GM19239 (cell line): ENCODE results near the gene CFAP161.
"Not testable (repeated sequence)": the region's sequence is repeated elsewhere in the genome, so short reads cannot be mapped to it uniquely, and the experiment has no call there.

Experiments
- DNase-seq: peaks from one replicate; pipeline ENCODE4 v3.0.0; 2011; ENCODE audit warnings: low spot score; ENCODE audit not compliant: insufficient read length
- FAIRE-seq: peaks from 2 replicates; lab custom pipeline; 2011; peaks lifted over from hg19 to GRCh38; lab: Jason Lieb, UNC

Gene CFAP161

GRCh38 chr15:81105545-81105944 is 28.5 kb upstream of the CFAP161 start:
- no peak for FAIRE-seq

DNA sequence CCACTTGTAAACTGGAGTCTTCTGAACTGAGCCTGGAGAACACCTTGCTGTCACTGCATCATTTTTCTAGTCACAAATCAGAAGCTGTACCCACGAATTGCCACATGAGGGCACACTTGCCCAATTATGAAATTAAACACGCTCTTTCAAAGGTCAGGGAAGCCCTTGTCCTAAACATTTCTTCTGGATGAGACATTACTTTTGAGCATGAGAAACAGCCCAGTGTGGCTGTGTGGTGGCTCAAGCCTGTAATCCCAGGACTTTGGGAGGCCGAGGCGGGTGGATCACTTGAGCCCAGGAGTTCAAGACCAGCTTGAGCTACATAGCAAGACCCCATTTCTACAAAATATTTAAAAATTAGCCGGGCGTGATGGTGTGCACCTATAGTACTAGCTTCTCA is 27.5 kb upstream of the CFAP161 start:
- FAIRE-seq: peak; percentile 86
- peak; percentile 27 for DNase-seq

More at GRCh38 chr15:81105545-81105944, 28.5 kb upstream of the CFAP161 start:
- DNase-seq: no peak

GRCh38 chr15:81107889-81108288 is 26.2 kb upstream of the CFAP161 start:
- DNase-seq (no peak), FAIRE-seq (no peak)

GRCh38 chr15:81108427-81108826 is 25.6 kb upstream of the CFAP161 start:
- no peak for FAIRE-seq
- no peak for DNase-seq

DNA sequence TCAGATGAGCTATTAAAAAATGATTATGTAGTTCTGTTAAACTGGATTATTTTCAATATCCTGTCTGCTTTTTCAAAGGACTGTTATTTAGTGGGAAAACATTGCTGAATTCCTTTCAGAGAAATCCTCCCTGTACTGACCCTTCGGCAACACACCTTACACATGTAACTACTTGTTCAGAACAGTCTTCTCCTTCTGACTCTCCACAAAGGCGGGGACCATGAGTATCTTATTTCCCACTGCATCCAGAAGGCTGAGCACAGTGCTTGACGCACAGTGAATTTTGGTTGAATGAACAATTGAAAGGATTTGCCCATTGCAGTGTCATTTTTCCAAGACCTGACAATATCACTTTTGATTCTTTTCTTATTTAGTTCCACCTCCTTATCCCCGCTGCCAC is 23.1 kb upstream of the CFAP161 start:
- DNase-seq: no peak
- FAIRE-seq: no peak

DNA sequence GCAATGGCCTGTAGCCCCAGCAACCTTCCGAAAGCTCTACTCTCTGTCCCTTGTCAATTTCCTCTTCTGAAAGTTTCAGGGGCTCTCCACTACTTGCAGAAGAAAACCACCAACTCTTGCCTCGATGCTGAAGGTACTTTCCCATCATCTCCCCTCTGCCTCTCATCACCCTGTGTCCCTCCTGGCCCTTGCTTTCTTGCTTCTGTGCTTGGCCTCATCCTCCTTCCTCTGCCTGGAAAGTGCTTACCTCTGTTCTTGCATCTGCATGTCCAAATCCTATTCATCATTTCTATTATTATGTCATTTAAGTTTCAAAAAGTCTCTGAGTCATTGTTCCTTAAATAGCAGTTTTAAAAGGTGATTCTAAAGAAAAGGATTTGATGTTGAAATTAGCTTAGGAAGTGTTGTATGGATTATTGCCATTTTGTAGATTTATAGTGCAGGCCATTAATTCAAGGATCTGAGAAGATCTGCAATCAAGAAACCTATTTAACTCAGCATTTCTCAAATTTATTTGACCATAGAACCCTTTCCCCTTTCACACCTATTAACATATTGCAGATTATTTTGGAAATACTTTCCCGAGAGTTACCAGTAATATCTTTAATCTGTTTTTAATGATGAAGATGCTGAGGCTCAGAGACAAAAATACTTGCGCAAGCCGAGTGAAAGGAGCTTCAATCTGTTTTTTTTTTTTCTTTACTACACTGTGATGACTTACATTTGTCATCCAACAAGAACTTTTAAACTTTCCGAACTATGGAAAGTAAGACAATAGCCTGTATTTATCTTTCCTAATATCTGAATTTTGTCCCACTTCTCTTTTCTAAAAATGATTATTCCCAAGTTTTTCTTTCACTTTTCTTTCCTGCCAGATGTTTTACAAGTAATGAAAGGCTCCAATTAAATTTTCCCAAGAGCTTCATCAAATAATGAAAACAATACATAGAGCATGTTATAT is 22.3 kb upstream of the CFAP161 start:
- DNase-seq: peak; percentile 35
- peak; percentile 74 for FAIRE-seq

GRCh38 chr15:81113204-81113657 is 20.8 kb upstream of the CFAP161 start:
- FAIRE-seq: no peak
- no peak for DNase-seq

DNA sequence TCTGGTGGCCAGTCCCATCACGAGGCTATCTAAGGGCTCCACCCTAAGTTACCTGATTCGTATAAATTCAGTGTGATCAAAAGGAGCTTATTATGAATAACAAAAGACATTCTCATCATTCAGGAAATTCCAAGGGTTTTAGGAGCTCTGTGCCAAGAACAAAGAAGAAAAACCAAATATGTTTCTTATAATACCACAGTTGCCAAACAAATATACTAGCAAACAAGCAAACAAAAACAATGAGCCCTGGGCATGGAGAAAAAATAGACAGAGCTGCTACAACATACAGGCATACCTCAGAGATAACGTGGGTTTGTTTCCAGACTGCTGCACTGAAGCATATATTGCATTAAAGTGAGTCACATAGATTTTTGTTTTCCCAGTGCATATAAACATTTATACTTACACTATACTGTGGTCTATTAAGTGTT is 20.2 kb upstream of the CFAP161 start:
- FAIRE-seq: no peak
- DNase-seq: no peak

GRCh38 chr15:81115054-81115939 is 18.8 kb upstream of the CFAP161 start:
- no peak for DNase-seq
- no peak for FAIRE-seq

- DNase-seq (no peak), FAIRE-seq (no peak)
Observed at GRCh38 chr15:81117136-81117535, 16.9 kb upstream of the CFAP161 start.

- peak; percentile 40 for FAIRE-seq
- no peak for DNase-seq
Observed at GRCh38 chr15:81117581-81117980, 16.5 kb upstream of the CFAP161 start.

DNA sequence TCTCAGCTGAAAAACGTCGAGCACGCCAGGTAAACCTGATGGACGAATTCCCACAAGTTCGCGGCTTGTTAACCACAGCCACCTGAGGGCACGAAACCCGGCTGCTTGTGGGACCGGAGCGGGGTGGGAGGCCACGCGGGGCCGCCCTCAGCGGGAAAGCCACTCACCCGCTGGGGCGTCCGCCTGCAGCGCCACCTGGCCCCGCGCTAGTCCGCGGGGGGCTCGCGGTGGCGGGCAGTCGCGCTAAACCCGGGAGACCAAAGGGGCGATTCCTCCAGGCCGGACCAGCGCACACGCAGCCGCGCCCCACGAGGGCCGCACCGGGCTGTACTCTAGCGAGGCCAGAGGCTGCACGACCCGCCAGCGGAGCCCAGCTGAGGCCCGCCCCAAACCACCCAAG is 15.7 kb upstream of the CFAP161 start:
- no peak for FAIRE-seq
- no peak for DNase-seq

- DNase-seq (no peak), FAIRE-seq (no peak)
Observed at GRCh38 chr15:81120069-81120468, 14.0 kb upstream of the CFAP161 start.

GRCh38 chr15:81126892-81127291 is 7.2 kb upstream of the CFAP161 start:
- DNase-seq (no peak), FAIRE-seq (no peak)

DNA sequence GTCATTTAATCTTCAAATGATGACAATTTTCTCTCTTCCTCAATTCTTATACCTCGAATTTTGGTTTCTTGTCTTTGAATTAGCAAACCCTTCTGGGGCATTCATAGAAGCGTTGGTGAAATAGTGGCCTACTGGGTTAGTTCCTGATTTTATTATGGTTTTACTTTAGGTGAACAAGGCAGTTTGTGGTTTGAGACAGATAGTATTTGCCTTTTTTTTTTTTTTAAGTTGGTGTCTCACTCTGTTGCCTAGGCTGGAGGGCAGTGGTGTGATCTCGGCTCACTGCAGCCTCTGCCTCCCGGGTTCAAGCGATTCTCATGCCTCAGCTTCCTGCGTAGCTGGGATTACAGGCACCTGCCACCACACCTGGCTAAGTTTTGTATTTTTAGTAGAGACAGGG is 7.4 kb downstream of the CFAP161 start:
- not testable (repeated sequence) for FAIRE-seq, DNase-seq

DNA sequence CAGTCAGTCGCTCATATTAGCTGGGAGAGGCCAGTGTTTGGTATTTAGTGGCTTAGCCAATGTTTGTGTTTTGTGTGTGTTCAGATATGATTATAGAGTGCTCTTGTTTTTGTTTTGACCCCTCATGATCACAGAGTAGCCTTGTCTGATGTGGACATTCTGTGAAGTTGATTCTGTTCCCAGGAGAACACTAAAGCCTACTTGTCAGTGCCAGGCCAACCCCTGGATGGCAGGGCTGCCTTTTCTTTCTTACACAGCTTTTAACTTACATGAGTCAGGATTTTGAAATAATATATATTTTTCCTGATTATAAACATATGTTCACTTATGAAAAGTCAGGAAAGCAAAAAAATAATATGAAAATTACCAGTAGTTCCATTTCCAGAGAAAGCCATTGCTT is 11.9 kb downstream of the CFAP161 start:
- no peak for DNase-seq
- FAIRE-seq: no peak

- FAIRE-seq (no peak), DNase-seq (no peak)
Observed at GRCh38 chr15:81146466-81146865, 12.4 kb downstream of the CFAP161 start.

DNA sequence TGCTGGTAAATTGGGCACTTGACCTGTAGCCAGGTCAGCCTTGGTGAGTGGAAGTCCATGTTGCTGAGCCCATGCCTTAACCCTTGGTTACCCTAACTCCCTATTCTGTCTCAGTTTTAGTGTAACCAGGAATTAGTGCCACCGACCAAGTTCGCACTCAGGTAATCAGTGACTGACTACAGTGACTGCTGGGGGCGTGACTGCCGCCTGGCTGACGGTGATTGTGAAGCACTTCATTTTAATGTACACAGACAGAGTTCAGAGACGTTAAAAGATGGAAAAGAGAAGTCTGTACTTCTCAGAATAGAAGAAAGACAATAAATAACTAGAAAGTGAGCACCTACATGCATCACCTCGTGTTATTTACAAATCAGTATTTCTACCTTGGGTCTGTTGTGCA is 17.3 kb downstream of the CFAP161 start:
- no peak for FAIRE-seq
- DNase-seq: no peak

GRCh38 chr15:81152339-81152738 is 18.3 kb downstream of the CFAP161 start:
- FAIRE-seq (no peak), DNase-seq (no peak)

DNA sequence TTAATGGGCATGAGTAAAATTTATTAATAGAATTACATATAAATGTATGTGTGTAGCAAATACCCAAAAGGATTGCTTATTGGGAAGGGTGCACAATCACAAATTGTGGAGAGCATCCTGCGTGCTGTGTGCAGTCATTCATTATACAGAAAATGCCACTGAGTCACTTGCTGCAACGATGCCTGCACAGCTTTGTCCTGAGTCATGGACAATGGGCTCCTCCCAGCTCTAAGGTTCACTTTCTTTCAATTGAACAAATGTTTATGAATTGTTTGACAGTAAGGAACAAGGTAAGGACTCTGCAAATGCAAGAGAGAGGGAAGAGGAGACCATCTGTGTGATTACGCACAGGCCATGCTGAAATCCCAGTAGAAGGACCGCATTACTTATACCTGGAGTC is 18.7 kb downstream of the CFAP161 start:
- no peak for DNase-seq
- FAIRE-seq: no peak
